Measurements from ENCODE around the gene CST7. TPM values are rescaled to one million over a fixed set of nuclear protein-coding genes. Genes with fewer than 3 reads are reported as not detected.

Gene CST7
- total RNA-seq, 1 experiment from 2014 or later = not detected

DNA sequence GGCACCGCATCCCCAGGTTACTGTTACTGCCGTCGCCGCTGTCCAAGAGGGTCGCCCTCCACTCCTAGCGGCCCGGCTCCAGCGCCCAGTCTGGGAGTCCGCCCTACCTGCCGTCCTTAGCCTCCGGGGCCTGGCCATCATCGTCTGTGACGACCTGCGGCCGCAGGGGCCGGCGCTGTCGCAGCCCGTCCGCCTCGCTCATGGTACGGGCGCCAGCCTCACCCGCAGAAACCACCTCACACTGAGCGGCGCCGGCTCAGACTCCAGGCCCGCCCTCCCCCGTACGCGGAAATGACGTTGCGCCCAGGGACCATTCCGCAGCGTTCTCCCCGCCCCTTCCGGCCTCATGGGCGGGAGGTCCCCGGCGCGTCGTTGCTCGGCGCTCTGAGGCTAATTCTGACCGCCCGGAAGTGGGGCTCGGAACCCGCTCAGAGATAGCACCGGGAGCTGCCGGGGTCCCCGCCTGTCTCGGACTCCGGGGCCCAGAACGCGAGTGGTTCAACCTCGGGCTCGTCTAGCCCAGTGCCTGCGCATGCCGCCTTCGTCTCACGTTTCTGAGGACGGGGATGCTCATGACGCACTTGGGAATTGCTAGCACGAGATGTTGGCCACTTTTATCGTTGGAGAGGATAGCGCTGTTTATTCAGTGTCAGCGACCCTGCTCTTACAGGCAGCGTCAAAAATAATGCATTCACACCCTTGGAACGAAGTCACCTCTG lies 43.6 kb downstream of the CST7 start, which contains the start of gene APMAP (continued):
- TF ChIP-seq, protein P1, sequence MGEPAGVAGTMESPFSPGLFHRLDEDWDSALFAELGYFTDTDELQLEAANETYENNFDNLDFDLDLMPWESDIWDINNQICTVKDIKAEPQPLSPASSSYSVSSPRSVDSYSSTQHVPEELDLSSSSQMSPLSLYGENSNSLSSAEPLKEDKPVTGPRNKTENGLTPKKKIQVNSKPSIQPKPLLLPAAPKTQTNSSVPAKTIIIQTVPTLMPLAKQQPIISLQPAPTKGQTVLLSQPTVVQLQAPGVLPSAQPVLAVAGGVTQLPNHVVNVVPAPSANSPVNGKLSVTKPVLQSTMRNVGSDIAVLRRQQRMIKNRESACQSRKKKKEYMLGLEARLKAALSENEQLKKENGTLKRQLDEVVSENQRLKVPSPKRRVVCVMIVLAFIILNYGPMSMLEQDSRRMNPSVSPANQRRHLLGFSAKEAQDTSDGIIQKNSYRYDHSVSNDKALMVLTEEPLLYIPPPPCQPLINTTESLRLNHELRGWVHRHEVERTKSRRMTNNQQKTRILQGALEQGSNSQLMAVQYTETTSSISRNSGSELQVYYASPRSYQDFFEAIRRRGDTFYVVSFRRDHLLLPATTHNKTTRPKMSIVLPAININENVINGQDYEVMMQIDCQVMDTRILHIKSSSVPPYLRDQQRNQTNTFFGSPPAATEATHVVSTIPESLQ (CRISPR knock-in tag; IDR thresholded peaks at IDR 0.05) = no peak
- TF ChIP-seq RELA (CRISPR knock-in tag; IDR thresholded peaks at IDR 0.05; ENCODE audit: borderline replicate concordance) = 0 out of 2 replicates have a peak, but pooled peaks have one; percentile 72

GRCh38 chr20:24993337-24994185 lies 44.5 kb downstream of the CST7 start:
- TF ChIP-seq AR (CRISPR knock-in tag; IDR thresholded peaks at IDR 0.05) = no peak
- TF ChIP-seq ATF1 (CRISPR knock-in tag; IDR thresholded peaks at IDR 0.05) = no peak
- no peak for TF ChIP-seq ATF3 (CRISPR knock-in tag; conservative IDR thresholded peaks at IDR 0.05)
- TF ChIP-seq SMAD3 (CRISPR knock-in tag; IDR thresholded peaks at IDR 0.05; ENCODE audit: borderline replicate concordance) = no peak
- no peak for TF ChIP-seq MYBL2 (CRISPR knock-in tag; IDR thresholded peaks at IDR 0.05)
- no peak for TF ChIP-seq ZNF263 (CRISPR knock-in tag; IDR thresholded peaks at IDR 0.05; ENCODE audit: low read depth)
- TF ChIP-seq FOXJ3 (CRISPR knock-in tag; IDR thresholded peaks at IDR 0.05; ENCODE audit: borderline replicate concordance) = no peak
- TF ChIP-seq, protein P2, sequence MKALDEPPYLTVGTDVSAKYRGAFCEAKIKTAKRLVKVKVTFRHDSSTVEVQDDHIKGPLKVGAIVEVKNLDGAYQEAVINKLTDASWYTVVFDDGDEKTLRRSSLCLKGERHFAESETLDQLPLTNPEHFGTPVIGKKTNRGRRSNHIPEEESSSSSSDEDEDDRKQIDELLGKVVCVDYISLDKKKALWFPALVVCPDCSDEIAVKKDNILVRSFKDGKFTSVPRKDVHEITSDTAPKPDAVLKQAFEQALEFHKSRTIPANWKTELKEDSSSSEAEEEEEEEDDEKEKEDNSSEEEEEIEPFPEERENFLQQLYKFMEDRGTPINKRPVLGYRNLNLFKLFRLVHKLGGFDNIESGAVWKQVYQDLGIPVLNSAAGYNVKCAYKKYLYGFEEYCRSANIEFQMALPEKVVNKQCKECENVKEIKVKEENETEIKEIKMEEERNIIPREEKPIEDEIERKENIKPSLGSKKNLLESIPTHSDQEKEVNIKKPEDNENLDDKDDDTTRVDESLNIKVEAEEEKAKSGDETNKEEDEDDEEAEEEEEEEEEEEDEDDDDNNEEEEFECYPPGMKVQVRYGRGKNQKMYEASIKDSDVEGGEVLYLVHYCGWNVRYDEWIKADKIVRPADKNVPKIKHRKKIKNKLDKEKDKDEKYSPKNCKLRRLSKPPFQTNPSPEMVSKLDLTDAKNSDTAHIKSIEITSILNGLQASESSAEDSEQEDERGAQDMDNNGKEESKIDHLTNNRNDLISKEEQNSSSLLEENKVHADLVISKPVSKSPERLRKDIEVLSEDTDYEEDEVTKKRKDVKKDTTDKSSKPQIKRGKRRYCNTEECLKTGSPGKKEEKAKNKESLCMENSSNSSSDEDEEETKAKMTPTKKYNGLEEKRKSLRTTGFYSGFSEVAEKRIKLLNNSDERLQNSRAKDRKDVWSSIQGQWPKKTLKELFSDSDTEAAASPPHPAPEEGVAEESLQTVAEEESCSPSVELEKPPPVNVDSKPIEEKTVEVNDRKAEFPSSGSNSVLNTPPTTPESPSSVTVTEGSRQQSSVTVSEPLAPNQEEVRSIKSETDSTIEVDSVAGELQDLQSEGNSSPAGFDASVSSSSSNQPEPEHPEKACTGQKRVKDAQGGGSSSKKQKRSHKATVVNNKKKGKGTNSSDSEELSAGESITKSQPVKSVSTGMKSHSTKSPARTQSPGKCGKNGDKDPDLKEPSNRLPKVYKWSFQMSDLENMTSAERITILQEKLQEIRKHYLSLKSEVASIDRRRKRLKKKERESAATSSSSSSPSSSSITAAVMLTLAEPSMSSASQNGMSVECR (CRISPR knock-in tag; IDR thresholded peaks at IDR 0.05; ENCODE audit: borderline replicate concordance) = no peak
- H3K27me3 Mint-ChIP-seq (ENCODE audit: low read depth) = no peaks in the 10 kb centered on the region; the same call in none of the 2 replicates
- no peaks in the 10 kb centered on the region for H3K36me3 Mint-ChIP-seq
- peak overlapping the region; percentile 94 for H3K4me3 Mint-ChIP-seq
- ATAC-seq = no peak
- H3K27ac Mint-ChIP-seq = no peak overlapping the region
- no peaks in the 10 kb centered on the region for H3K9me3 Mint-ChIP-seq
- CTCF ChIA-PET = interaction anchor here (0.6 to 3.3 kb wide), 8 partner anchors 63 to 450 kb away, joined by 3 to 26 read pairs (median 5); no protein-coding TSS in a partner anchor
- POLR2A ChIA-PET = no interaction called here
- no peak for DNase-seq (ENCODE audit: low spot score)
- H3K4me1 Mint-ChIP-seq = peaks cover 30% of the 10 kb centered on the region

DNA sequence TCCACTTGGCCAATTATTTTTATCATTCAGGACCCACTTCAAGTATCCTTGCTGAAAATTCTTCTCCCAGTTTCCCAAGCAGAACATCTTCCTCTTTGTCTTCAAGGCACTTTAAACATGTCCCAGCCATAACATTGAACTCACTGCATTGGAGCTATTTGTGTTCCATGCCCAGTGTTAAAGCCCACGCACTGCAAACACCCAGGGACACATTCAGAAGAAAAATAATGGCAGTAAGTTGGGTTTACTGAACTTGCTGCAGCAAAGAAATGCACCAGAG lies 45.1 kb downstream of the CST7 start:
- Mint-ChIP-seq H3K36me3 (no peaks in the 10 kb centered on the region), H3K4me1 (peaks cover 30% of the 10 kb centered on the region), H3K4me3 (peak overlapping the region; percentile 27), H3K9me3 (no peaks in the 10 kb centered on the region), H3K27me3 (ENCODE audit: low read depth) (no peaks in the 10 kb centered on the region; the same call in none of the 2 replicates), H3K27ac (no peak overlapping the region)
- ATAC-seq (no peak), DNase-seq (ENCODE audit: low spot score) (no peak)
- ChIA-PET POLR2A (no interaction called here), CTCF (interaction anchor here (0.8 to 3.3 kb wide), 7 partner anchors 63 to 205 kb away, joined by 3 to 26 read pairs (median 5); no protein-coding TSS in a partner anchor)
- TF ChIP-seq, protein P3, sequence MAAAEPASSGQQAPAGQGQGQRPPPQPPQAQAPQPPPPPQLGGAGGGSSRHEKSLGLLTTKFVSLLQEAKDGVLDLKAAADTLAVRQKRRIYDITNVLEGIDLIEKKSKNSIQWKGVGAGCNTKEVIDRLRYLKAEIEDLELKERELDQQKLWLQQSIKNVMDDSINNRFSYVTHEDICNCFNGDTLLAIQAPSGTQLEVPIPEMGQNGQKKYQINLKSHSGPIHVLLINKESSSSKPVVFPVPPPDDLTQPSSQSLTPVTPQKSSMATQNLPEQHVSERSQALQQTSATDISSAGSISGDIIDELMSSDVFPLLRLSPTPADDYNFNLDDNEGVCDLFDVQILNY (CRISPR knock-in tag; IDR thresholded peaks at IDR 0.05) = no peak
- TF ChIP-seq ELF4 (CRISPR knock-in tag; IDR thresholded peaks at IDR 0.05; ENCODE audit: low read depth) (no peak), SP1 (CRISPR knock-in tag; conservative IDR thresholded peaks at IDR 0.05) (no peak), NR3C1 (CRISPR knock-in tag; conservative IDR thresholded peaks at IDR 0.05; ENCODE audit: low read depth) (no peak), HMGA2 (CRISPR knock-in tag; IDR thresholded peaks at IDR 0.05) (no peak), E2F1 (CRISPR knock-in tag; IDR thresholded peaks at IDR 0.05) (no peak), OVOL2 (CRISPR knock-in tag; IDR thresholded peaks at IDR 0.05; ENCODE audit: borderline replicate concordance) (no peak), CREM (CRISPR knock-in tag; IDR thresholded peaks at IDR 0.05) (no peak), ZNF263 (CRISPR knock-in tag; IDR thresholded peaks at IDR 0.05; ENCODE audit: low read depth) (no peak), ZNF317 (CRISPR knock-in tag; IDR thresholded peaks at IDR 0.05; ENCODE audit: borderline replicate concordance, low read depth) (no peak)
